ENCODE measurements around the gene GUCD1. TPM values are rescaled to one million over a fixed set of nuclear protein-coding genes. Genes with fewer than 3 reads are reported as not detected.
A peak's percentile ranks its signal among the peaks of the same experiment; 100 is the strongest.

The GUCD1 gene
- total RNA-seq, 1 experiment from 2014 or later = 144 TPM

DNA sequence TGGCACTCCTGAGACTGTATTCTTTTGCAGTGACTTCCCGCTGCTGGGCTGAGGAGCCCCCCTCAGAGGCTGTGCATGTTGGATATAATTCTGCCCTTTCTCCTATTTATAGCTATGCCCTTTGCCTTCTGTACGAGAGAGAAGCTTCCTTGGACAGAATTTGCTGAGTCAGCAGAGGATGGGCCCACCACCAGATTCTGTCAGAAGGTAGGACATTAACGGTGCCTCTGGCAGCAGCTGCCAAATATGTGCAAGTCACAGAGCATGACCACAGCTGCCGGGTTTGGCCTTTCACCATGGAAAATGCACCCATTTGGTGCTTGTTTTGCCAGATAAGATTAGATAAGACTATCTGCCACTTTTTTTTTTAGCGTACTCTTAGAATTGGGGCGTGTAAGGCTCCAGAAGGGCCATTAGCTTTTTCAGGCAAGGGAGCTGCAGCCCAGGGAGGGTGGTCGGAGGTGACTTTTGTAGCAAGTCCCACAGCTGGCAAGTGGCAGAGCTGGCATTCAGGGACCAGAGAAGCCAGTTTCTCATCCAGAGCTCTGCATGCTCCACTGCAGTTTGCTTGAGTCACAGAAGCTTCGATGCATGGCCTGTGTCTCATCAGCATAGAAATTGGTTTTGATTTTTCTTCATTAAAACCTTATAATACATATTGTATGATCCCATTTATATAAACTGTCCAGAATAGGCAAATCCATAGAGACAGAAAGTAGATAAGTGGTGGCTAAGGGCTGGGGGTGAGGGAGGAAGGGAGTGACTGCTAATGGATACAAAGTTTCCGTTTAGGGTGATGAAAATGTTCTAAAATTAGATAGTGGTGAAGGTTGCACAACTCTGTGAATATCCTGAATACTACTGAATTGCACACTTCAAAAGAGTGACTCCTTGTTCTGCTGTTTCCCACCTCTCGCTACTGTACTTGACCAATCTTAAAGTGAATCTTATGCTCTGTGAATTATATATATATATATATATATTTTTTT is 44.0 kb downstream of the GUCD1 start:
- Histone ChIP-seq H3K4me2 (ENCODE audit: low read depth, low read length, poor library complexity, severe bottlenecking) (peak overlapping the region; percentile 68), H3K9me2 (replicated peaks; ENCODE audit: insufficient read depth, low read length) (no peaks in the 10 kb centered on the region), H3K9ac (ENCODE audit: low read length) (peak overlapping the region; percentile 60), H3K27ac (ENCODE audit: low read length) (peak overlapping the region; percentile 94), H3K79me2 (ENCODE audit: low read length) (no peaks in the 10 kb centered on the region), H4K20me1 (ENCODE audit: insufficient read depth, low read depth, low read length) (no peaks in the 10 kb centered on the region), H3K4me3 (ENCODE audit: low read length) (peak overlapping the region; percentile 43), H3K9me3 (ENCODE audit: low read length) (no peaks in the 10 kb centered on the region), H3K27me3 (ENCODE audit: low read length) (no peaks in the 10 kb centered on the region), H3K36me3 (ENCODE audit: insufficient read depth, low read length) (no peaks in the 10 kb centered on the region), H3K4me1 (ENCODE audit: low read length) (peaks cover 86% of the 10 kb centered on the region), H2AFZ (ENCODE audit: low read length) (peak overlapping the region; percentile 44)
- DNase-seq = peak; percentile 92

DNA sequence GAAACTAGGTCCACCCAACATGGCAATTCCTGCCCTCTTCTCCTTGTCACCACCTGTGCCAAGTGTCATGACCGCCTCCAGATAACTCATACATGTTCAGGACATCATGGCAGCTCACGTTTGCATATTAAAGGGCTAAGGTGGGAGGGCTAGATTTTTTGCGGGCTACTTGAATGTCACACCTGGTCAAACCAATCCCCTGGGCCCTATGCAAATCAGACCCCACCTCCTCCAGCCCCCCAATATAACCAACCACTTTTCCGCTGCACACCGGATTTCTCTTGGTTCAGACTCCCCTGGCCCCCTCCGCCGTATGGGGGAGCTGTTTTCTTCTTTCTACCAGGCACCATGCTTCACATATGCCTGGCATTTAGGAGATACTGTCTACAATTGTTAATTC is 47.2 kb downstream of the GUCD1 start:
- Histone ChIP-seq H2AFZ (ENCODE audit: low read length) (no peak overlapping the region), H3K27ac (ENCODE audit: low read length) (peak overlapping the region; percentile 94)

DNA sequence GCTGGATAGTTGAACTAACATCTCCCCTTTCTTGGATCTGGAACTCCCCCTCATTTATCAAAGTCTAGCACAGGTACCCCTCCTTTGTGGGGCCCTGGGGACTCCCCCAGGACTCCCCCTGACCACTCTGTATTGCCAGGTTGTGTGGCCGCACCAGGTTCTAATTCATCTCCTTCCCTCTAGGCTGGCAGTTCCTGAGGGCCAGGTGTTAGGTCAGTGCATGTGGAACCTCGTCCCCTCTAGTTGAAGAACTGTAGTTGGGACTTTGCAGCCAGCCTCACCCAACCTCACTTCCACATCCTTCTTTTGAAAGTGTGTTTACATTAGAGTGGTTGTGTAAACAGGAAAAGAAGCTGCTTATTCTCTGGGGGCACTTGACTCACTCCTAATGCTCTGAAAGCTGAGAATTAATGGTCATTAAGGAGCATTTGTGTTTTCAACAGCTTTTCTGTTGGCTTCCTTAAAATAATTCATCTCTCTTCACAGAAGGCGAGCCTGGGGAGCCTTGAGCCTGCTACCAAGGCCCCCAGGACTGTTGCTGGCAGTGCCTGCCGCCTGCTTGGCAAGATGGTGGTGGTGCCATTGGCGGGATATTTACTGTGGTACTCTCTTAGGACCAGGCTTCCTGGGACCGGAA is 48.0 kb downstream of the GUCD1 start:
- Histone ChIP-seq H3K4me3 (ENCODE audit: low read length) (peak overlapping the region; percentile 47), H3K36me3 (ENCODE audit: insufficient read depth, low read length) (no peaks in the 10 kb centered on the region), H3K27ac (ENCODE audit: low read length) (peak overlapping the region; percentile 94), H3K4me1 (ENCODE audit: low read length) (peaks cover 84% of the 10 kb centered on the region), H3K27me3 (ENCODE audit: low read length) (no peaks in the 10 kb centered on the region), H3K9ac (ENCODE audit: low read length) (peak overlapping the region; percentile 59), H3K4me2 (ENCODE audit: low read depth, low read length, poor library complexity, severe bottlenecking) (peak overlapping the region; percentile 62), H2AFZ (ENCODE audit: low read length) (no peak overlapping the region), H4K20me1 (ENCODE audit: insufficient read depth, low read depth, low read length) (no peaks in the 10 kb centered on the region), H3K79me2 (ENCODE audit: low read length) (no peaks in the 10 kb centered on the region), H3K9me2 (replicated peaks; ENCODE audit: insufficient read depth, low read length) (no peaks in the 10 kb centered on the region), H3K9me3 (ENCODE audit: low read length) (no peaks in the 10 kb centered on the region)
- peak; percentile 64 for DNase-seq

More for the DNA sequence above, 47.2 kb downstream of the GUCD1 start:
- peak overlapping the region; percentile 62 for H3K9ac ChIP-seq (ENCODE audit: low read length)
- peak overlapping the region; percentile 47; the same call in 1 of the 2 replicates for H3K4me3 ChIP-seq (ENCODE audit: low read length)
- peak overlapping the region; percentile 62 for H3K4me2 ChIP-seq (ENCODE audit: low read depth, low read length, poor library complexity, severe bottlenecking)
- no peaks in the 10 kb centered on the region for H3K27me3 ChIP-seq (ENCODE audit: low read length)
- no peaks in the 10 kb centered on the region for H3K9me3 ChIP-seq (ENCODE audit: low read length)
- H3K36me3 ChIP-seq (ENCODE audit: insufficient read depth, low read length) = no peaks in the 10 kb centered on the region
- H3K79me2 ChIP-seq (ENCODE audit: low read length) = no peaks in the 10 kb centered on the region
- DNase-seq = peak; percentile 97
- peaks cover 88% of the 10 kb centered on the region for H3K4me1 ChIP-seq (ENCODE audit: low read length)
- H4K20me1 ChIP-seq (ENCODE audit: insufficient read depth, low read depth, low read length) = no peaks in the 10 kb centered on the region
- H3K9me2 ChIP-seq (replicated peaks; ENCODE audit: insufficient read depth, low read length) = no peaks in the 10 kb centered on the region

DNA sequence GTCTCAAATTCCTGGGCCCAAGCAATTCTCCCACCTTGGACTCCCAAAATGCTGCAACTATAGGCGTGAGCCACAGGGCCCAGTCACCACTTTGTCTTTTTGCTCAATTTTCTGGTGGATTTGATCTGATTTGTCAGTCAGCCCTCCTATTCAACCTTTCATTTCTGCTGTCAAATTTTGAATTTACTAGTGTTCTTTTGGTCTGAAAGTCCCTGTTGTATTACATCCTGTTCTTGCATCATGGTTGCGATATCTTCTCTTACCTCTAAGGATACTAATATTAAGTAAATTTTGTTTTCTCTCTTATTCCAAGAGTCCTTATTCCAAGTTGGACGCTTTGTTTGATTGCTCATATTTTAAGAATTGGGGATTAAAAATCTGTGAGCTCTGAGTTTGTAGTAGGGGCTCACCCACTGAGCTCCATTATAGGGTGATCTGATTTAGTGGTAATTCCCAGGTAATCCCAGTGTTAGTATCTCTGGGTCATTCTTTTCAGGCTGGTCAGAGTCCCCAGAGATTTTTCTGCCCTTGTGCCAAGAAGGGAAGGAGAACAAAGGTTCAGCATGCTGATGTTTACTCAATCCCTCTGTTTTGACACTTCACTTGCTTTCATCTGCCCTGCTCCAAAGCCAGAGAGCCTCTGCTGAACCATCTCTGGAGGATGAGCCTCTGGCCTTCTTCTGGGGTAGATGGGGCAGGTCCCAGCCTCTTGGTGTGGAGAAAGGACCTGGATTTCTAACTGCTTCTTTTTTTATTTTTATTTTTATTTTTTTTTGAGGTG is 49.8 kb downstream of the GUCD1 start:
- H3K9me2 ChIP-seq (replicated peaks; ENCODE audit: insufficient read depth, low read length) = no peaks in the 10 kb centered on the region
- H4K20me1 ChIP-seq (ENCODE audit: insufficient read depth, low read depth, low read length) = no peaks in the 10 kb centered on the region
- H3K9me3 ChIP-seq (ENCODE audit: low read length) = no peaks in the 10 kb centered on the region
- H3K4me3 ChIP-seq (ENCODE audit: low read length) = no peak overlapping the region
- H2AFZ ChIP-seq (ENCODE audit: low read length) = no peak overlapping the region
- no peaks in the 10 kb centered on the region for H3K79me2 ChIP-seq (ENCODE audit: low read length)
- H3K4me1 ChIP-seq (ENCODE audit: low read length) = peaks cover 67% of the 10 kb centered on the region
- H3K27ac ChIP-seq (ENCODE audit: low read length) = peak overlapping the region; percentile 43; the same call in 1 of the 2 replicates
- no peaks in the 10 kb centered on the region for H3K36me3 ChIP-seq (ENCODE audit: insufficient read depth, low read length)
- no peak overlapping the region for H3K9ac ChIP-seq (ENCODE audit: low read length)
- H3K27me3 ChIP-seq (ENCODE audit: low read length) = no peaks in the 10 kb centered on the region
- DNase-seq = no peak
- H3K4me2 ChIP-seq (ENCODE audit: low read depth, low read length, poor library complexity, severe bottlenecking) = no peak overlapping the region

DNA sequence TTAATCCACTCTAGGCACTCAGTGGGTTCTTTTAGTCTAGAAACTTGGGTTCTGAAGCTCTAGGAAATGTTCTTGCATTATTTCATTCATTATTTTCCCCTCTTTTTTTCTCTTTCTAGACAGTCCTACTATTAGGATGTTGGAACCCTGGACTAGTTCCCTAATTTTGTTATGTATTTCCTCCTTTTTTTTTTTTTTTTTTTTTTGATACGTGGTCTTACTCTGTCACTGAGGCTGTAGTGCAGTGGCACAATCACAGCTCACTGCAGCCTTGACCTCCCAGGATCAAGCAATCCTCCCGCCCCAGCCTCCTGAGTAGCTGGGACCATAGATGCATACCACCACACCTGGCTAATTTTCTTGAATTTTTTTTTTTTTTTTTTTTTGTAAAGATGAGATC is 50.4 kb downstream of the GUCD1 start:
- H3K4me2 ChIP-seq (ENCODE audit: low read depth, low read length, poor library complexity, severe bottlenecking) = no peak overlapping the region
- H3K79me2 ChIP-seq (ENCODE audit: low read length) = no peaks in the 10 kb centered on the region
- no peaks in the 10 kb centered on the region for H3K9me3 ChIP-seq (ENCODE audit: low read length)
- no peaks in the 10 kb centered on the region for H3K27me3 ChIP-seq (ENCODE audit: low read length)
- H3K4me3 ChIP-seq (ENCODE audit: low read length) = no peak overlapping the region
- no peak for DNase-seq
- peaks cover 61% of the 10 kb centered on the region for H3K4me1 ChIP-seq (ENCODE audit: low read length)
- H3K27ac ChIP-seq (ENCODE audit: low read length) = peak overlapping the region; percentile 43; the same call in 1 of the 2 replicates
- no peaks in the 10 kb centered on the region for H3K36me3 ChIP-seq (ENCODE audit: insufficient read depth, low read length)
- H3K9ac ChIP-seq (ENCODE audit: low read length) = no peak overlapping the region
- H3K9me2 ChIP-seq (replicated peaks; ENCODE audit: insufficient read depth, low read length) = no peaks in the 10 kb centered on the region
- no peaks in the 10 kb centered on the region for H4K20me1 ChIP-seq (ENCODE audit: insufficient read depth, low read depth, low read length)
- H2AFZ ChIP-seq (ENCODE audit: low read length) = no peak overlapping the region

DNA sequence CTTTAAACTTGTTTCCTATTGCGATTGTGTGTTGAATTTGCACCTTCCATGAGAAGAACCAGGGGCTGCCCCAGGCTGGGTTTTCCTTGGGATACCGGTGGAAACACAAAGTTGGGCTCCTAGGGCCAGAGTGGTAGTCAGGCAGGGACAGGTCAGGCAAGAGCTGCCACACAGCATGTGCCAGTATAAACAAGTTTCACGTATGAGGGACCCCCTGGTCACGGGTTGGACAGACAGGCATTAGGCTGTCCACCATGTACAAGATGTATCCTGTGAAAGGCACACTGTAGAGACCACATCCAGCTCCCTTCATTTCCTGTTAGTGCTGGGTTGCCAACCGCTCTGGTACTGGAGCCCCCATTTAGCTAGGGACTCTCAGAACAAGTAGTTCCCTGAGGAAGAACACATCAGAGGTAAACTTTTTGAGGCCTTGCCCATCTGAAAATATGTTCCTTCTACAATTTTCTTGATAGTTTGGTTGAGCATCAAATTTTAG is 51.0 kb downstream of the GUCD1 start:
- no peak overlapping the region for H3K4me3 ChIP-seq (ENCODE audit: low read length)
- H3K27me3 ChIP-seq (ENCODE audit: low read length) = no peaks in the 10 kb centered on the region
- no peaks in the 10 kb centered on the region for H3K79me2 ChIP-seq (ENCODE audit: low read length)
- no peak overlapping the region for H3K4me2 ChIP-seq (ENCODE audit: low read depth, low read length, poor library complexity, severe bottlenecking)
- H2AFZ ChIP-seq (ENCODE audit: low read length) = no peak overlapping the region
- no peak overlapping the region for H3K9ac ChIP-seq (ENCODE audit: low read length)
- H4K20me1 ChIP-seq (ENCODE audit: insufficient read depth, low read depth, low read length) = no peaks in the 10 kb centered on the region
- no peaks in the 10 kb centered on the region for H3K36me3 ChIP-seq (ENCODE audit: insufficient read depth, low read length)
- no peaks in the 10 kb centered on the region for H3K9me2 ChIP-seq (replicated peaks; ENCODE audit: insufficient read depth, low read length)
- DNase-seq = no peak
- H3K9me3 ChIP-seq (ENCODE audit: low read length) = no peaks in the 10 kb centered on the region
- peaks cover 55% of the 10 kb centered on the region for H3K4me1 ChIP-seq (ENCODE audit: low read length)
- H3K27ac ChIP-seq (ENCODE audit: low read length) = peak overlapping the region; percentile 2; the same call in 1 of the 2 replicates

DNA sequence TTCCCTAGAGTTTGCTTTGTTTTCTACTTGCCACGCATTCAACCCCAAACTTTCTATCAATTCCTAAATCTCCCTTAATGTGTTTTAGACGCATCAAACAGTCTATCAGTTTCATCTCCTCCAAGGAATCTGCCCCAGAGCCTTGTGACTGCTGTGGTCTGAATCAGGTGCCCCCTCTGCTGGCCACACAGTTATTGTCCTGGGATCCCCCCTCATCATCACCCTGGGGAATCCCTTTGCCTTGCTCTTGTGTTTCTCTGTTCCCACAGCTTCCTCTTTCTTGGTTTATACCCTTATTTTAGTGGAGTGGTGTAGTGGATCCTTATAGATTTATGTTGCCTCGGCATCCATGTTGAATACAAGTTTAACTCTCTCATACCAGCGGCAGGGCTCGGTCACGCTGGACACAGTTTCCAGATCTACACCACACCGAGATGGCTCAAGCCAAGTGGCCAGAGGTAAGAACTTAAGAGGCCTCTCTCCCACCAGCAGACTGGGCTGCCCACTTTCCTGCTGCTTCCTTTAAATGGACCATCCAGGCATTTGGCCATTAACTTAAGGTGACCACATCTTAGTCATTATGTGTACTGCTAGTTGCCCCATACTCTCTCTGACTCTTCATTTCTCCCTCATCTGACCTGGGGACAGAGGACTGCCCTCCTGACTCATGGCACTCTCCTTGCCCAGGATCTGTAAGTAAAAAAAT is 51.6 kb downstream of the GUCD1 start:
- H3K9ac ChIP-seq (ENCODE audit: low read length) = no peak overlapping the region
- DNase-seq = peak; percentile 91
- no peaks in the 10 kb centered on the region for H3K36me3 ChIP-seq (ENCODE audit: insufficient read depth, low read length)
- H3K4me3 ChIP-seq (ENCODE audit: low read length) = no peak overlapping the region
- H3K4me2 ChIP-seq (ENCODE audit: low read depth, low read length, poor library complexity, severe bottlenecking) = peak overlapping the region; percentile 10
- no peak overlapping the region; the same call in 1 of the 2 replicates for H3K27ac ChIP-seq (ENCODE audit: low read length)
- no peak overlapping the region for H2AFZ ChIP-seq (ENCODE audit: low read length)
- no peaks in the 10 kb centered on the region for H3K79me2 ChIP-seq (ENCODE audit: low read length)
- peaks cover 49% of the 10 kb centered on the region for H3K4me1 ChIP-seq (ENCODE audit: low read length)
- no peaks in the 10 kb centered on the region for H3K9me2 ChIP-seq (replicated peaks; ENCODE audit: insufficient read depth, low read length)
- no peaks in the 10 kb centered on the region for H3K27me3 ChIP-seq (ENCODE audit: low read length)
- H4K20me1 ChIP-seq (ENCODE audit: insufficient read depth, low read depth, low read length) = no peaks in the 10 kb centered on the region
- no peaks in the 10 kb centered on the region for H3K9me3 ChIP-seq (ENCODE audit: low read length)

Data from Karpas-422 (cell line).